Cardiac fibroblast (primary cell): ENCODE results near the gene METTL13.

Experiments used
- DNase-seq, 2 donors: peaks; one replicate each; pipeline versions ENCODE4 v3.0.0 to v3.0.0-alpha.2; 2010; ENCODE audit warnings: low read depth in 2 of 2
- H3K4me3 ChIP-seq, 2 donors: replicated peaks in 1 of 2; 1 replicate in 1 of 2; 2 replicates in 1 of 2; pipeline ENCODE4 v1.5.1; 2011; ENCODE audit warnings: low read depth in 2 of 2, low read length in 2 of 2, mild to moderate bottlenecking in 2 of 2, moderate library complexity in 1 of 2
- TF ChIP-seq, protein P1 (sequence below): IDR thresholded peaks from one replicate; pipeline ENCODE4 v1.5.1; 2011; ENCODE audit warnings: low read depth, mild to moderate bottlenecking, low read length, inconsistent platforms

Gene METTL13

DNA sequence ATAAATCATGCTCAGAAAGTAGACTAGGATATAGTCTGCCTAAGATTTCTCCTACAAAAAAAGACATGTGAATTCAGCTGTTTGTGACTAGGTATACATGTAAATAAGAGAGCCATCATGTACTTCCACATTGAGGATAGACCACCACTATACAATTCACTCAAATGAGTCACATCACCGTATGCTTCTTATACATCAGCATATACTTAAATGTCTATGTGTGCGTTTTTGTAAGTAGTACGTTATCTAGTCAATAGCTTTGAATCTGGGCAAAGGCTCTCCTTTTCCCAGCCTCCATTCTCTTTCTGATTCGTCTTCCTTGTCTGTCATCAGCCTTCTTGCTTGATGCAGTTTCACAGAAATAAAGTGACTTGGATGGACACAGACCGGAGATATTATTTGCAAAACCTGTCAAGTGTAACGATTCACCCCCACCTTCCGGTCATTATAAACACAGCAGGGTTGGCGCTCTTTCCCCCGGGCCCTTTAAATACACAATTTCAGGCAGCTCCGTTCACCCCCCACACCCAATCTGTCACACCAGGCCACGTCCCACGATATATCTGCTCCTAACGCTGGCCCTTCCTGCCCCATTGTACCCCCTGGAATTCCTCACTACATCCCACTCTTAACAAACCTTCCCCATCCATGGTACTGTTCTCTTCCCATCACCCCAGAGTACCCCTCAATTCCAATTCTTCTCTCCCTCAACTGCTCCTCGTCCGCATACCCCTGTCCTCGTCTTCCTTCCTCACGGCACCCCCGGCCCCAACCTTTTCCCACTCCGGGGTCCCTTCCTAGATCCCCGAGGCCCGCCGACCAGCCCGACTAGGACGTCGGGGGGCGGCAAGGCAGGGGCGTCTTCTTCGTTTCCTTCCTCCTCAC lies 40.2 kb upstream of the METTL13 start:
- H3K4me3 ChIP-seq = peak overlapping the region; percentile 85
- TF ChIP-seq, protein P1, sequence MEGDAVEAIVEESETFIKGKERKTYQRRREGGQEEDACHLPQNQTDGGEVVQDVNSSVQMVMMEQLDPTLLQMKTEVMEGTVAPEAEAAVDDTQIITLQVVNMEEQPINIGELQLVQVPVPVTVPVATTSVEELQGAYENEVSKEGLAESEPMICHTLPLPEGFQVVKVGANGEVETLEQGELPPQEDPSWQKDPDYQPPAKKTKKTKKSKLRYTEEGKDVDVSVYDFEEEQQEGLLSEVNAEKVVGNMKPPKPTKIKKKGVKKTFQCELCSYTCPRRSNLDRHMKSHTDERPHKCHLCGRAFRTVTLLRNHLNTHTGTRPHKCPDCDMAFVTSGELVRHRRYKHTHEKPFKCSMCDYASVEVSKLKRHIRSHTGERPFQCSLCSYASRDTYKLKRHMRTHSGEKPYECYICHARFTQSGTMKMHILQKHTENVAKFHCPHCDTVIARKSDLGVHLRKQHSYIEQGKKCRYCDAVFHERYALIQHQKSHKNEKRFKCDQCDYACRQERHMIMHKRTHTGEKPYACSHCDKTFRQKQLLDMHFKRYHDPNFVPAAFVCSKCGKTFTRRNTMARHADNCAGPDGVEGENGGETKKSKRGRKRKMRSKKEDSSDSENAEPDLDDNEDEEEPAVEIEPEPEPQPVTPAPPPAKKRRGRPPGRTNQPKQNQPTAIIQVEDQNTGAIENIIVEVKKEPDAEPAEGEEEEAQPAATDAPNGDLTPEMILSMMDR = no peak
- DNase-seq = peak; percentile 50 to 53

GRCh38 chr1:171741872-171742576 lies 39.4 kb upstream of the METTL13 start, which contains the start of gene VAMP4:
VAMP4 (minus strand) TSS chr1:171742065; CDS start chr1:171738414, 3,651 bp downstream.
- TF ChIP-seq, protein P1 = no peak
- peak; percentile 84 to 87 for DNase-seq
- H3K4me3 ChIP-seq = peak within 1 kb of the TSS; percentile 85

DNA sequence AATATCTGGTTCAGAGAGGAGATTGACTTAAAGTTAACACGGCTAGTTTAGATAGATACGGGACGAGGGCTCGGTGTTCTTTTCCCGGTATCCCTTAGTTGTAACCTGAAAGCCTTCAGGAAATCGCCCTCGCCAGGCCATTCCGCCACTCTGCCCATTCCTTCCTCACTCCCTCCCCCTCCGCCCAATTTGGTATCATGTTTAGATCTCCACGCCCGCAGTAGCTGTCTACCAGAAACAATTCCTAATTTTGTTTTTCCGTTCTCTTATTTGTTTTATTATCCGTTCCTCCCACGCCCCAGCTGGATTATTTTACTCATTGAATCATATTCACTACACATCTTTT lies 38.9 kb upstream of the METTL13 start:
- H3K4me3 ChIP-seq = peak overlapping the region; percentile 85
- TF ChIP-seq, protein P1 = no peak
- DNase-seq = peak; percentile 41 to 62

GRCh38 chr1:171743081-171743870 lies 38.2 kb upstream of the METTL13 start:
- TF ChIP-seq, protein P1 = no peak
- H3K4me3 ChIP-seq = peak overlapping the region in 1 of 2 donors; percentile 85
- DNase-seq = peak; percentile 75 to 94

DNA sequence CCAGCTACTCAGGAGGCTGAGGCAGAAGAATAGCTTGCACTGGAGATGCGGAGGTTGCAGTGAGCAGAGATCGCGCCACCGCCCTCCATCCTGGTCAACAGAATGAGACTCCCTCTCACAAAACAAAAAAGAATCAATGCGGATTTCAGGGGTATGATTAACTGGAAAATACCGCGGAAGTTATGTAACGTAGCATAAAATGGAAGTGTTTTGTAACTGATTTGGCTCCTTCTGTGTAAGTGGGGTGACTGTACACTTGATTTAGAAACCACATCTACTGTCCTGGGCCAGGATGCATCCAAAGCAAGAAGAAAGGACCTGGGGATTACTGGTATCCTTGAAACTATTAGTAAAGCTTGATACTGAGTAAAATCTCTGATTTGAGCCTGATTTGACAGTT lies 36.5 kb upstream of the METTL13 start:
- TF ChIP-seq, protein P1 = no peak
- no peak for DNase-seq

DNA sequence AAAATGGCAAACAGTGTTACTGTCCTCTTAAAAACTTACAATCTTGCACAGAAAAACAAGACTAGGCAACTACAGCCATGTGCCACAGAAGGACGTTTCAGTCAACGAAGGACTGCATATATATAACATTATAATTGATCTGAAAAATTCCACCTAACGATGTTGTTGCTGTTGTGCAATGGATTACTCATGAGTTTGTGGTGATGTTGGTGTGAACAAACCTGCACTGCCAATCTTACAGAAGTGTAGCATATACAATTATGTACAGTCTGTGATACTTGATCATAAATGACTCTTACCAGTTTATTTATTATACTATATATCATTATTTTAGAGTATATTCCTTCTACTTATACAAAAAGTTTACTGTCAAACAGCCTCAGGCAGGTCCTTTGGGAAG lies 32.8 kb upstream of the METTL13 start:
- DNase-seq = no peak
- TF ChIP-seq, protein P1 = no peak
- H3K4me3 ChIP-seq = no peak overlapping the region

More for the DNA sequence above, 36.5 kb upstream of the METTL13 start:
- no peak overlapping the region for H3K4me3 ChIP-seq
